Amniotic stem cell (primary cell): ENCODE measurements around the gene HPCAL1.

Source experiments
- DNase-seq: peaks from one replicate; lab custom pipeline; 2025; lab: John Stamatoyannopoulos, UW

The HPCAL1 gene

DNA sequence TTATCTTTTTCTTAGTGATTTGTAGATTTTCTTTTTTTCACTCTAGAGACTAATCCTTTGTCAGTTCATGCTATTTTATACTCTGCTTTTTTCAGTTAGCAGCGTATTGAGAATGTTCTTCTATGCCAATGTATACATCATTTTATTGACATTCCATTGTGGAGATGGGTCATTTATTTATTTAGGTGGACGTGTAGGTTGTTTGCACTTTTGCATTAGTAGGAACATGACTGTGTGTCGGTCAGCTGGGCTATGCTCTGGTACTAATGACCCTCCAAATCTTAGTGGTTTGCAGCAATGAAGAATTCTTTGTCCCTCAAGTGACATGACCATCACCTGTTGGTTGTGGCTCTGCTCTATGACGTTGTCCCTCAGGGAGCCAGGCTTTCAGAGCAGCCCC lies 33.6 kb downstream of the HPCAL1 start:
- no peak for DNase-seq

- DNase-seq = no peak
These were observed 35.0 kb downstream of the HPCAL1 start for GRCh38 chr2:10337449-10338269.

DNA sequence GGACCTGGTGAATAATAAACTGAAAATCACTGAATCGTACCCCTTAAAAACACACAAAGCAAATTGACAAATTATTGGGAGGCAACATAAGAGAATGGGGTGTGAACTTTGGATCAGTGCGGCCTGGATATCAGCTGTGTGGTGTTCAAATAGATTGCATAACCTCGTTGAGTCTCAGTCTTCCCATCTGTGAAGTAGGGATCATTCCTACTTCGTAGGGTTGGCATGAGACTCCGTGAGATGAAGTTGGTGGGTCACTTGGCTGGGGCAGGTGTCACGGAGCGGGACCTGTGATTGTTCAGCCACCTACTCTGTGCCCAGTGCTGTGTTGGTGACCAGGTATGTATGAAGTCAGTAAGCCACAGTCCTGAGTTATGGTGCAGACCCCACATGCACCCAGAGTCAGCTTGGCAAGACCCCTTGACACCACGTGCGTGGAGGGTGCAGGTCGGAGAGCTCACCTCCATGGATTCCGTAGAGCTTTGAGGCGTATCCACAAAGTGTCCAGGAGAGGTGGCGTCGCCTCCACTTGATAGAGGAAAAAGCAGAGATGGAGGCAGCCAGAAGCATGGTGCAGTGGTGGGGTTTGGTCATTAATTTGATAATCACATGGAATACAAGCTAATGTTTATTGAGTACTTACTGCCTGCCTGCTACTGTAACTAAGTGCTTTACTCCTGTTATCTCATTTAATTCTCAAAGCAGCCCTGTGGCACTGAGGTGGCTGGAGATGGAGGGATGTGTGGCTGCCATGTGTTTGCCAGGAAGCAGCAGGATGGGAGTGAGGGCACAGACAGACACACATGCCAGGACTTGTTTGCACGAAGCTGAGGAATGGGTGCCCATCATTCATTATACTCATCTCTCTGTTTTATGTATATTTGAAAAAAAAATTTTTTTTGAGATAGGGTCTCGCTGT lies 35.8 kb downstream of the HPCAL1 start:
- no peak for DNase-seq

- no peak for DNase-seq
These were observed 37.2 kb downstream of the HPCAL1 start for GRCh38 chr2:10339647-10340592.

GRCh38 chr2:10340593-10340975 lies 37.9 kb downstream of the HPCAL1 start:
- DNase-seq = no peak

DNA sequence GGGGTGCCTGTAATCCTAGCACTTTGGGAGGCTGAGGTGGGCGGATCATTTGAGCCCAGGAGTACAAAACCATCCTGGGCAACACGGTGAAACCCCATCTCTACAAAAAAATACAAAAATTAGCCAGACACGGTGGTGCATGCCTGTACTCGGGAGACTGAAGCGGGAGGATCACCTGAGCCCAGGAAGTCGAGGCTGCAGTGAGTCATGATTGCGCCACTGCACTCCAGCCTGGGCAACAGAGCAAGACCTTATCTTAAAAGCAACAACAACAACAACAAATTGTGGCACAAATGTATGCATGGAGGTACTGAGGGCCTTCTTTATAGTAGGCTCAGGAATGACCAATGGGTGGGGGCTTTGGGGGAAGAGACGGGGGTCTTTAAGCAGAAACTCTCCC lies 38.5 kb downstream of the HPCAL1 start:
- DNase-seq = no peak

DNA sequence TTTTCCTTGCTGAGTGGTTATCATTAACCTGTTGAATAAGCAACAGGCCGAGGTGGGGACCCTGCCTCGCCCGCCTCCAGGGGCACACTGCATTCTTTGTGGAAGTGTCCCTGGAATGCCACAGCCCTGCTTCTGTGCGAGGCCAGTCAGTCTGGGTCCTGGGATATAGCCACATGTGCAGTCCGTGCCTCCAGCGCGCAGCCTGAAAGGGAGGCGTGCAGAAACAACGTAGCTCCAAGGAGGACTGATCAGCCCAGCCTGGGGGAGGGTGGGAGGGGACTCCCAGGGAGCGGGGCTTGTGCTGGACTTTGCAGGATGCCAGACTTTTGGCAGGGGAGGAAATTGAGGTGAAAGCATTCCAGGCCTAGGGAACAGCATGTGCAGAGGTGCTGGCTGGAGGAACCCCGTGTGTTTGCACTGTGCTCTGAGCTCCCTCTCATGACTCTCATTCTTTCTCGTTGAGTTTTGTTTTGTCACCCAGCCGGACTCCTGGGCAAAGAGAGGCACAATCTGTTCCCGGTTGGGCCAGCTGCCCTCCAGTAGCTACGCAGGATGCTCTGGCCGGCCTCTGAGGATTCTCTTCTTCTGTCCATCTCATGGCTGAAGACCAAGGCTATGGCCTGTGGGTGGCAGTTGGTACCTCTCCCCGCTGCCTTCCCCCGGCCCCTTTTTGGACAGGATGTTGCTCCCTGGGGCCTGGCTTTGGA lies 39.7 kb downstream of the HPCAL1 start:
- DNase-seq = no peak

DNA sequence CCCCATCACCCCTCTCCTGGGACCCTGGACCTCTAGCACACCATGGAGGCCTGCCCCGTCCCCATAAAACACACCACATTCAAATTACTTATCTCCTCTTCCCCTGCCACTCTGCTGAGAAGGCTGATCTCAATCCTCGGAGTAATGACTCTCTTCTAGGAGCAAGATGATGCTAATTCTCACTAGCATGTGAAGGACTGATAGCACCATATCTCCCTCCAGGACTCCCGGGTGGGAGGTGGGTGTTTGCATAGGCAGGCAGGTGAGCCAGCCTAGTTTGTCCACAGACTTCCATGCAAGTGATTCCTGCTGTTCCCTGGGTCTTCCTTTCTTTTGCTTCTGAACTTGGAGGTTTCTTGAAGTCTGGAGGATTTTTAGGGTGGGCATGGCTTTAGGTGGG lies 40.5 kb downstream of the HPCAL1 start:
- no peak for DNase-seq

- DNase-seq = no peak
These were observed 41.0 kb downstream of the HPCAL1 start for GRCh38 chr2:10343658-10344057.

GRCh38 chr2:10344105-10345066 lies 41.7 kb downstream of the HPCAL1 start:
- no peak for DNase-seq

DNA sequence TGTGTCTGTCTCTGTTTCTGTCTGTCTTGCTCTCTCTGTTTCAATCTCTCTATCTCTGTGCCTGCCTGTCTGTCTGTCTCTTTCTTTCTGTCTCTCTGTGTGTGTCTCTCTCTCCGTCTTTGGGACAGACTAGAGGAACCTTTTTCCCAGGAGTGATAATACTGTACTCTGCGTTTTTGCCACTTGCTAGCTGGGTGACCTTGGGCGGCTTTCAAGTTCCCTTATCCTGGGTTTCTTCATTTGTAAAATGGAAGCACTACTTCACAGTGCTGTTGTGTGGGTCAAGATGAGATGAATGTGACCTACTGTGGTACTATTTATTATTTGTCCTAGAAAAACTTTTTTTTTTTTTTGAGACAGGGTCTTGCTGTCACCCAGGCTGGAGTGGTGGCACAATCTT lies 42.4 kb downstream of the HPCAL1 start:
- DNase-seq = no peak

- no peak for DNase-seq
These were observed 43.1 kb downstream of the HPCAL1 start for GRCh38 chr2:10345813-10346212.

DNA sequence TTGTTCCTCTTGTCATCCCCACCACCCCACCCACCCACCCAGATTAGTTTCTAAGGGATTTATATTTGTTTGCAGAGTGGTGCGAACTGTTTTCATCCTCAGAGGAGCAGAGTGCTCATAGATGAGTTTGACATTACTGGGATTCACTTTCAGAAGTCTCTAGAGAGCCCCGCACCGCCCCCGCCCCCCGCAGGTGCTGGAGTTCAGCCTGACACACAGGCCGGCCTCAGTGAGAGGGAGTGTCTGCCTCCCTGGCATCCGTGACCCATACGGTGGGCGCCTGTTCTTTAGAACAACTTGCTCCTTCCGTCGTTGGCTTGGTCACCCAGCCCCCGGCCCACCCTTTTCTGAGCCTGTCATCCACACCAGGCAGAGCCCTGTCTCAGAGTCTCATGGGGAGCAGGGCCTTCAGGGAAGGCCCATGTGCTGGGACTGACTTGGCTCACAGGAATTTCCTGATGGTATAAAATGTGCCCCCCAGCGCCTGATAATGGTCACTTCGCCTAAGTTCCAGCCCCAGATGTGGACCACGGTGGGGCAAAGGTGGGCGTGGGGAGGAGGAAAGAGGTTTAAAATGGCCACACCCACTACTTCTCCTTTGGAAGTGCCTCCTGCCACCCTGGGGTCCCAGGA lies 44.3 kb downstream of the HPCAL1 start:
- DNase-seq = no peak

GRCh38 chr2:10347562-10347948 lies 44.9 kb downstream of the HPCAL1 start:
- DNase-seq = no peak

DNA sequence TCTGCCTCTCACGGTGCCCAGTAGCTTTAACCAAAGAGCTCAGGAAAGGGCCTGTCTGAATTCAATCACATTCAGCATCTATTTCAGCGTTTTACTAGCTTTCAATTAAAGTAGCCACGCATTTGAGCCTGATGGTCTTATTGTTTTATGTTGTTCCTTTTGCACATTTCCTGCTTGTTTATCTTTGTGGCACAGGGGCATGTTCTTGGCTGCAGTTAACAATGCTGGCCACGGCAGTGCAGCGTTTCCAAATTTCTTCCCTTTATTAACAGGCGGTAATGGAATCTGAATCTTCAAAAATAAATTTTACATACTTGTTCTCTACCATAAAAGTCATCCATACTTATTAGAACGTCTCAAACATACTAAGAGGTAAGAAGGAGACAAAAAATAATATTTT lies 46.2 kb downstream of the HPCAL1 start:
- DNase-seq = no peak

DNA sequence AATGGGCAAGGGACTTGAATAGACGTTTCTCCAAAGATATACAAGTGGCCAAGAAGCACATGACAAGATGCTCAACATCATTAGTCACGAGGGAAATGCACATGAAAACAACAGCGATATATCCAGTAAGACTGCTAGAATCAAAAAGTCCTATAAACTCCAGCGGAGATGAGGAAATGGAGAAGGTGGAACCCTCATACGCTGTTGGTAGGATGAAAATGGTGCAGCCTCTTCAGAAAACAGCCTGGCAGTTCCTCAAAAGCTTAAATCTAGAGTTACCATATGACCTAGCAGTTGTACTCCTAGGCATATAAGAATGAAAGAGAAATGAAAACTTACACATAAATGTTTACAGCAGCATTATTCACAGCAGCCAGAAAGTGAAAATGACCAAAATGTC lies 48.1 kb downstream of the HPCAL1 start:
- no peak for DNase-seq

GRCh38 chr2:10352361-10352760 lies 49.7 kb downstream of the HPCAL1 start:
- DNase-seq = no peak

GRCh38 chr2:10352972-10353371 lies 50.3 kb downstream of the HPCAL1 start:
- no peak for DNase-seq

DNA sequence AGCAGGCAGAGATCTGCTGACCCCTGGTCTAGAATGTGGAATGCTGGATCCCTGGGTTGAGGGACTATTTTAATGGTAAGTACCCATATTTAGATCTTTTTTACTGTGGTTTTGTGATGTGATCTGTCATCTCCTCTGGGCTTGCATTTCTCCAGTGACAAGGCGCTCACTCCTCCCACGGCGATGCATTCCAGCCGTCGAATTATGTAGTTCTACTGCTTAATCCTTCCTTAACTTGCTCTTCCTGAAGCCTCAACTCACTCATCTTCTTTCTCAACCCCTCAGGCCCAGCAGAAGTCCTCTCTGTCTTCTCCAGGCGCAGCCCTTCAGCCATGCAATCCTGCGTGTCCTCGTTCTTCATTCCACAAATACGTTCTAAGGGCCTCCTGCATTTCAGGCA lies 51.2 kb downstream of the HPCAL1 start:
- no peak for DNase-seq

DNA sequence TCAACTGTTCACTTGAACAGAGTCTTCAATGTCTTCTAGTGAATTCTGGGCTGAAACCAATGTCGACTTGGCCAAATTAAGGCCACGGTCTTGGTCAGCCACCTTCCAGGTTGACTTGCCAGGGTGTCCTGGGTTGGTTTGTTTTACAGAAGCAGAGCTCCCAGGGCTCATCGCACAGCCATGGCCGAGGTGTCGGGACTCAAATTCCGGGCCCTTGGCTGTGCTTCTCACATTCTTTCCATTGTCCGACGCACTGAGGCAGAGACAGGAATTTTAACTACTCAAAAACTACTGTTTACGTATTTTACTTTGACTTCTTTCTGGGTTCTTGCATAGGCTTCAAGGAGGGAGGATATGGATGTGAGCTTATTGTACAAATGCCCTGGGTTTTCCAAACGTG lies 51.7 kb downstream of the HPCAL1 start:
- DNase-seq = no peak
